ENCODE data around the gene CCDC92. TPM values are rescaled to one million over a fixed set of nuclear protein-coding genes. Genes with fewer than 3 reads are reported as not detected.

CCDC92 gene
- total RNA-seq, 1 donor from 2014 or later, result 31.0 TPM

DNA sequence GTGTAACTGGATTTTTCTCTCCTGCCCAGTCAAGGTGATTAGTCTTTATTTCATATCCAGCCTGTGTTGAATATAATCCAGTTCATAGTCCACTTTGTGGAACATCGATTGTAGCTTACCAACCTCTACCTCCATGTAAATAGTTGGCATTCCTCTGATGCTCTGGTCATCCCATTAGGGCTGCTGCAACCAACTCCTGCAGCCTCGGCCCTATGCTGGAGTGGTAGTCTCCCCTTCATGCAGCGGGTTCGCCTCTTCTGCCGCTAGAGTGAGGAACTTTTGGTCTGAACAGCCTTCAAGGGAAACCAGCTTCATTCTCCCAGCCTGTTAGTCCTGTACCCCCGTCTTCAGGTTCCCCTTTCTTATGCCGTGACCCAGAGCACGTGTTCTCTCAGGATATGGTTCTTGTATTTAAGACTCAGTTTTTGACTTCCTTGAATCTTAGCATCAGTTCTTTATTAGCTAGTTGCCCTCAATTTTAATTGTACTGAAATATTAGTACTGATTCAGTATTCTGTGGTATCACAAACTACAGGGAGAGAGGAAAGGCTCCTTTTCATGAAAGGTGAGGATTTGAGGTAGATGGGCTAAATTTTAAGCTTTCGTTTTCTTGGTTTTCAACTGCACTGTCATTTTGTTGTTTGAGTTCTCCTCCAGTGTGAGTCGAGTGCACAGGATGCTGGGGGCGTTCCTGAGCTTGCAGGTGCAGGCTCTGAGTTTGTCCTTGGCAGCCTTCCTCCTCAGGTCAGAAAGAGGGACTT, 33.6 kb upstream of the CCDC92 start:
- peaks cover 10 to 21% of the 10 kb centered on the region in 2 donors for H3K36me3 ChIP-seq
- no peaks in the 10 kb centered on the region for H3K9me3 ChIP-seq
- no peak overlapping the region for H3K4me3 ChIP-seq
- intact Hi-C loops (cut with DNase I), result no loop called here
- H3K4me1 ChIP-seq, result no peaks in the 10 kb centered on the region
- no peak overlapping the region for H3K27ac ChIP-seq
- H3K27me3 ChIP-seq, result no peaks in the 10 kb centered on the region
- DNase-seq (ENCODE audit: low spot score in 2 of 2), result no peak
- TF ChIP-seq, protein P1, sequence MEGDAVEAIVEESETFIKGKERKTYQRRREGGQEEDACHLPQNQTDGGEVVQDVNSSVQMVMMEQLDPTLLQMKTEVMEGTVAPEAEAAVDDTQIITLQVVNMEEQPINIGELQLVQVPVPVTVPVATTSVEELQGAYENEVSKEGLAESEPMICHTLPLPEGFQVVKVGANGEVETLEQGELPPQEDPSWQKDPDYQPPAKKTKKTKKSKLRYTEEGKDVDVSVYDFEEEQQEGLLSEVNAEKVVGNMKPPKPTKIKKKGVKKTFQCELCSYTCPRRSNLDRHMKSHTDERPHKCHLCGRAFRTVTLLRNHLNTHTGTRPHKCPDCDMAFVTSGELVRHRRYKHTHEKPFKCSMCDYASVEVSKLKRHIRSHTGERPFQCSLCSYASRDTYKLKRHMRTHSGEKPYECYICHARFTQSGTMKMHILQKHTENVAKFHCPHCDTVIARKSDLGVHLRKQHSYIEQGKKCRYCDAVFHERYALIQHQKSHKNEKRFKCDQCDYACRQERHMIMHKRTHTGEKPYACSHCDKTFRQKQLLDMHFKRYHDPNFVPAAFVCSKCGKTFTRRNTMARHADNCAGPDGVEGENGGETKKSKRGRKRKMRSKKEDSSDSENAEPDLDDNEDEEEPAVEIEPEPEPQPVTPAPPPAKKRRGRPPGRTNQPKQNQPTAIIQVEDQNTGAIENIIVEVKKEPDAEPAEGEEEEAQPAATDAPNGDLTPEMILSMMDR (IDR thresholded peaks at IDR 0.05), result no peak

DNA sequence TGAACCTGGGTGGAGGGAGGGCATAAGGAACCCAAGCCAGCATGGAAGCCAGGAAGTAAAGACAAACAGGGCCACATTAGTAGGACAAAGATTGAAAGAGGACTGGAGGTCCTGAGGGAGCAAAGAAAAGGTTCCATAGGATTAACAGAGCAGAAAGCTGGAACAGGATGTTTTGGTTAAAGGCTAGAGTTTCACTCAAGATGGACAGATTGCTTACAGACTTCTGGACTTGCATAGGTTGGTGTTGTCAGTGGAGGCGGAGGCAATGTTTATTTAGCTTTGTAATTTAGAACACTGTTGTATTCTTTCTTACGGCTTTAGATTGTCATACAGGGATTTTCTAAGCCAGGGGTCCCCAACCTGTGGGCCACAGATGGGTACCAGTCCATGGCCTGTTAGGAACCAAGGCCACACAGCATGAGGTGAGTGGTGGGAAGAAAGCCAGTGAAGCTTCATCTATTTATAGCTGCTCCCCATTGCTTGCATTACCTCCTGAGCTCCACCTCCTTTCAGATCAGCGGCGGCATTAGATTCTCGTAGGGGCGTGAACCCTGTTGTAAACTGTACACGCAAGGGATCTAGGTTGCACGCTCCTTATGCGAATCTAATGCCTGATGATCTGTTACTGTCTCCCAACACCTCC, 31.7 kb upstream of the CCDC92 start:
- intact Hi-C loops (cut with DNase I), result no loop called here
- no peaks in the 10 kb centered on the region for H3K9me3 ChIP-seq
- H3K27ac ChIP-seq, result no peak overlapping the region
- no peak overlapping the region for H3K4me3 ChIP-seq
- H3K27me3 ChIP-seq, result no peaks in the 10 kb centered on the region
- H3K4me1 ChIP-seq, result no peaks in the 10 kb centered on the region
- DNase-seq (ENCODE audit: low spot score in 2 of 2), result no peak
- H3K36me3 ChIP-seq, result peaks cover 9 to 26% of the 10 kb centered on the region in 2 donors
- TF ChIP-seq, protein P1 (IDR thresholded peaks at IDR 0.05), result no peak

DNA sequence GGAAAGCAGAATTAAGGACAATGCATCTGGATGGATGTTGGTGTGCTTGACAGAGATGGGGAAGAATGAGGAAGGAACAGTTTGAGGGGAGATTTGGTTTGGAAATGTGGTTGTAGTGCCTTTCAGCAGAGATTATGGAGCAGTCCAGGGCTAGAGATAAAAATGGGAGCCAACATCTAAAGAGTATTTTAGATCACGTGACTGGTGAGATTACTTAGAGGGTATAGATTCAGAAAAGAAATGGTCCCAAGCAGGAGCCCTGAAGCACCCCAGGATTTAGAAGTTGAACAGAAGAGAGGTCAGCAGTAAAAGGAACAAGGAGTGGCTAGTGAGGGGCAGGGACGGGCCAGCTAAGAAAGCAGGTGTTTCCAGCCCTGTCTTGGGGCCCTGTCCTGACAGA, 30.0 kb upstream of the CCDC92 start:
- intact Hi-C loops (cut with DNase I), result no loop called here
- H3K4me3 ChIP-seq, result no peak overlapping the region
- peaks cover 15 to 22% of the 10 kb centered on the region in 2 donors for H3K36me3 ChIP-seq

DNA sequence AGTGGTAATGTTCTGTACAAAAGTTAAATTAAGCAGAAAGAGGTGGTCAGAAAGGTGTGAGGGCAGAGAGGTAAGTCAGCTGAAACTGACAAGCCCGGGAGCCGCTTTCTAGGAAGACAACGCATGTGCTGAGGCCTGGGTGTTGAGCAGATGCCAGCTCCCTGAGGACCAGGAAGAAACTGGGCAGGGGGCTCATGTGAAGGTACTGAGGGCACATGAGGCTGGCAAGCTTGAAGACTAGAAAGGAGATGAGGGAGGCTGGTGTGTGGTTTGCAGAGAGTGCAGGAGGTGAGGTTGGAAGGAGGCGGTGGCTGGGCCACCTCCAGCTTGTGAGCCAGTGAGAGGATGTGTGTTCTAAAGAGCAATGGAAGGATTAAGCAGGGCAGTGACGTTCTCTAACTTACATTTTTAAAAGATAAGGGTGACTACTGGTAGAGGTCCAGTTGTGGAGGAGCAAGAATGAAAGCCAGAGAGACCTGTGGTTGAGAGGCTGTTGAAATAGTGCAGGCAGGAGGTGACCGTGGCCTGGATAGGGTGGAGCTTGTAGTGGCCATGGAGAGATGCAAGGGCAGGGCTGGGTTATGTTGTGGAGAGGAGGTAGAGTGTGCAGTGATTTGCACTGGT, 29.5 kb upstream of the CCDC92 start:
- H3K4me3 ChIP-seq, result no peak overlapping the region
- intact Hi-C loops (cut with DNase I), result no loop called here
- no peaks in the 10 kb centered on the region for H3K4me1 ChIP-seq
- TF ChIP-seq, protein P1 (IDR thresholded peaks at IDR 0.05), result no peak
- H3K9me3 ChIP-seq, result no peaks in the 10 kb centered on the region
- H3K36me3 ChIP-seq, result peaks cover 15 to 17% of the 10 kb centered on the region in 2 donors
- no peak for DNase-seq (ENCODE audit: low spot score in 2 of 2)
- H3K27me3 ChIP-seq, result no peaks in the 10 kb centered on the region
- H3K27ac ChIP-seq, result no peak overlapping the region

More for the DNA sequence above, 30.0 kb upstream of the CCDC92 start:
- H3K4me1 ChIP-seq, result no peaks in the 10 kb centered on the region
- no peaks in the 10 kb centered on the region for H3K9me3 ChIP-seq
- H3K27me3 ChIP-seq, result no peaks in the 10 kb centered on the region
- DNase-seq (ENCODE audit: low spot score in 2 of 2), result no peak
- H3K27ac ChIP-seq, result no peak overlapping the region
- TF ChIP-seq, protein P1 (IDR thresholded peaks at IDR 0.05), result no peak

DNA sequence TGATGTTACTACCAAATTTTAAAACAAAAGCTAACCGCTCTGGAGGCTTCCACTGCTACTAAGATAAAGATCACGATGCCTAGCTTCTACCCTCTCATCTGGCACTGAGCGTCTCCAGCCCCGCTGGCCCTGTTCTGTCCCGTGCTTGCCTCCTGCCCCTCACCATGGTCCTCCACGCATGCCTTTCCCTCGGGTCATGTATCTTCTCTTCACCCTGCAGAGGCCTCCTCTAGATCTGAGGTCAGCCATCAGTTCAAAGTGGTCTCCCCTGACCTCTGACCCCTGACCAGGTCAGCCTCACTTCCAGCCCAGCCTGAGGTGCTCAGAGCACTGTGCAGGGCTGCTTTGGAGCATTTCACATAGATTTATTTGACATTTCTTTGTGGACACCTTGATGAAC, 28.7 kb upstream of the CCDC92 start:
- TF ChIP-seq, protein P1 (IDR thresholded peaks at IDR 0.05), result no peak
- Histone ChIP-seq H3K4me1 (no peaks in the 10 kb centered on the region), H3K36me3 (peaks cover 15 to 17% of the 10 kb centered on the region in 2 donors), H3K9me3 (no peaks in the 10 kb centered on the region), H3K27ac (no peak overlapping the region), H3K27me3 (no peaks in the 10 kb centered on the region), H3K4me3 (no peak overlapping the region)
- intact Hi-C loops (cut with DNase I), result no loop called here
- no peak for DNase-seq (ENCODE audit: low spot score in 2 of 2)
